8988T (cell line): ENCODE data around the gene TTC5.
"Not testable (repeated sequence)": the region's sequence is repeated elsewhere in the genome, so short reads cannot be mapped to it uniquely, and the experiment has no call there.

Source experiments
- DNase-seq: peaks from one replicate; pipeline ENCODE4 v3.0.0; 2011

Gene TTC5

DNA sequence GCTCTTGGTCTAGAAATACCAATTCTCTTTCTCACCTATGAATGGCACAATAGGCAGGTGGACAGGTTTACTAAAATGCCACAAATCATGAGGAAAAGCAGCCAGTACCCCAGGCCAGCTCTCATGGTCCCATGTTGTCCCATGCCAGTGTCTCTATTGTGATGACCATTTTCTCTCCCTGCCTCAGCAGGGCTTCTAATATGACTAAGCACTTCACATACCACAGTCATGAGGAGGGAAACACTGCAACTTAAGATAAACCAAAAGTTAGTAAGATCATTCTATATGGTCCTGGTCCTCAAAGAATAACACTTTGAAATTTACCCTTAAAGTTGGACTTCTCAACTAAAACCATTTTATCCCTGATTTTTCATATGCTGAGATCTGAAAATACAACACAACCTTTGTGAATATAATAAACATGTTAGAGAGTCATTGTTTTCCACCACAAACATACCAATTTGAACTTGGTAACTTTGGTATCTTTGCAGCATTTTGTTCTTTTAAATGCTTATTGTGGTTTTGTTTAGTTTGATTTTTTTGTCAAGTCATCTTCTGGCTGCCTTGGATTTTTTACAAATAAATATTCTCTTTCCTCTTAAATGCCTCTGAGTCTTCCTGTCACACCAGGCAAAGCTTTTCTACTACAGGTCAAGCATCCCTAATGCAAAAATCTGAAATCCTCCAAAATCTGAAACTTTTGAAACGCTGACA, 3.6 kb downstream of the TTC5 start:
- DNase-seq, result no peak

- DNase-seq, result no peak
Observed at GRCh38 chr14:20295067-20295466, 10.7 kb downstream of the TTC5 start.

- no peak for DNase-seq
Observed at GRCh38 chr14:20294636-20295035, 11.1 kb downstream of the TTC5 start.

DNA sequence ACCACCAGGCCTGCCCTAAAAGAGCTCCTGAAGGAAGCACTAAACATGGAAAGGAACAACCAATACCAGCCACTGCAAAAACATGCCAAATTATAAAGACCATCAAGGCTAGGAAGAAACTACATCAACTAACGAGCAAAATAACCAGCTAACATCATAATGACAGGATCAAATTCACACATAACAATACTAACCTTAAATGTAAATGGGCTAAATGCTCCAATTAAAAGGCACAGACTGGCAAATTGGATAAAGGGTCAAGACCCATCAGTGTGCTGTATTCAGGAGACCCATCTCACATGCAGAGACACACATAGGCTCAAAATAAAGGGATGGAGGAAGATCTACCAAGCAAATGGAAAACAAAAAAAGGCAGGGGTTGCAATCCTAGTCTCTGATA, 23.8 kb downstream of the TTC5 start:
- DNase-seq, result not testable (repeated sequence)

DNA sequence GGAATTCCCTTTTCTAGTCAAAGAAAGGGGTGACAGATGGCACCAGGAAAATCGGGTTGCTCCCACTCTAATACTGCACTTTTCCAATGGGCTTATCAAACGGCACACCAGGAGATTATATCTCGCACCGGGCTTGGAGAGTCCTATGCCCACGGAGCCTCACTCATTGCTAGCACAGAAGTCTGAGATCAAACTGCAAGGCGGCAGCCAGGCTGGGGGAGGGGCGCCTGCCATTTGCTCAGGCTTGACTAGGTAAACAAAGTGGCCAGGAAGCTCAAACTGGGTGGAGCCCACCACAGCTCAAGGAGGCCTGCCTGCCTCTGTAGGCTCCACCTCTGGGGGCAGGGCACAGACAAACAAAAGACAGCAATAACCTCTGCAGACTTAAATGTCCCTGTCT, 25.5 kb downstream of the TTC5 start:
- DNase-seq, result not testable (repeated sequence)

DNA sequence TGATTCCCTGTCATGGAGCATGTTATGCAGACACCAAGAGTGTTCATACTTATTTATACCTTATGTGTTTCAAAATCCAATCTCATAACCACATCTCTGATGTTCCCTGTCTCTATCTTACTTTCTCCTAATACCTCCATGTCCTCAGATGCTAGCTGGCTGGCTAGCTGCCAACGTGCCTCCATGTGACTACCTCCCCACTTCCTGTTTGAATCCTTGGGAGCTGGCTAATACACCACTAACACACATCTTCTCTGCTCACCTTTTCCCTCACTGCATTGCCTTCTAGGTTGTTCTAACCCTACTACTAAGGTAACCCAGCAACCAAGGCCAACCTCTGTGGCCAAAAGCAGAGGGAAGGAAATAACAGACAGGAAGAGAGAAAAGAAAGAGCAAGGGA, 27.3 kb downstream of the TTC5 start:
- no peak for DNase-seq

DNA sequence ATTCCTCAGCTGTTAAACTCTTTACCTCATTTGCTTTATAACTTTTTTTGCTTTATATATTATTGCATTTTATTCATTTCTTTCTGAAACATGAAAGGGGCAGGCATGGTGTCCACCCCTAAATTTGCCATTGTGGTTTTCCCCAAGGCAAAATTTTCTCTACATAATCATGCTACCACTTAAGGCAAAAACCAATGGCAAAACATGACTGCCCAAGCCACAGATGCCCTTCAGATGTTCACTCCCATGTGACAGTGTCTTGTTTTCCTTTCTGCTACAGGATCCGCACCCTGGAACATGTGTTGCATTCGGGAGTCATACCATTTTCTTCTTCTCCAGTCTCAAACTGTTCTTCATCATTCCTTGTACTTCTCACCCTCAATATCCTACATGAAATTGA, 28.3 kb downstream of the TTC5 start:
- no peak for DNase-seq

DNA sequence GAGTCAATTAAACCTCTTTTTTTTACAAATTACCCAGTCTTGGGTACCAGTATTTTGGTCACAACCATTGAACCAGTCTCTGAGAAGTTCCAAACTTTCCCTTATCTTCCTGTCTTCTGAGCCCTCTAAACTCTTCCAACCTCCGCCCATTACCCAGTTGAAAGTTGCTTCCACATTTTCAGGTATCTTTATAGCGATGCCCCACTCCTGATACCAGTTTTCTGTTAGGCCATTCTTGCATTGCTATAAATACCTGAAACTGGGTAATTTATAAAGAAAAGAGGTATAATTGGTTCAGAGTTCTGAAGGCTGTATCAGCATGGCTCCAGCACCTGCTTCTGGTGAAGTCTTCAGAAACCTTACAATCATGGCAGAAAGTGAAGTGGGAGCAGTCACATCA, 31.7 kb downstream of the TTC5 start:
- no peak for DNase-seq

- not testable (repeated sequence) for DNase-seq
Observed at GRCh38 chr14:20264361-20264760, 41.4 kb downstream of the TTC5 start.

- no peak for DNase-seq
Observed at GRCh38 chr14:20262642-20263128, 43.1 kb downstream of the TTC5 start.

- no peak for DNase-seq
Observed at GRCh38 chr14:20247646-20248246, 58.0 kb downstream of the TTC5 start.
